ENCODE measurements around the gene TBC1D8. TPM values are rescaled to one million over a fixed set of nuclear protein-coding genes. Genes with fewer than 3 reads are reported as not detected.

TBC1D8 gene
- total RNA-seq, 4 donors from 2014 or later, result 22.2 to 68.0 (median 31.9) TPM

DNA sequence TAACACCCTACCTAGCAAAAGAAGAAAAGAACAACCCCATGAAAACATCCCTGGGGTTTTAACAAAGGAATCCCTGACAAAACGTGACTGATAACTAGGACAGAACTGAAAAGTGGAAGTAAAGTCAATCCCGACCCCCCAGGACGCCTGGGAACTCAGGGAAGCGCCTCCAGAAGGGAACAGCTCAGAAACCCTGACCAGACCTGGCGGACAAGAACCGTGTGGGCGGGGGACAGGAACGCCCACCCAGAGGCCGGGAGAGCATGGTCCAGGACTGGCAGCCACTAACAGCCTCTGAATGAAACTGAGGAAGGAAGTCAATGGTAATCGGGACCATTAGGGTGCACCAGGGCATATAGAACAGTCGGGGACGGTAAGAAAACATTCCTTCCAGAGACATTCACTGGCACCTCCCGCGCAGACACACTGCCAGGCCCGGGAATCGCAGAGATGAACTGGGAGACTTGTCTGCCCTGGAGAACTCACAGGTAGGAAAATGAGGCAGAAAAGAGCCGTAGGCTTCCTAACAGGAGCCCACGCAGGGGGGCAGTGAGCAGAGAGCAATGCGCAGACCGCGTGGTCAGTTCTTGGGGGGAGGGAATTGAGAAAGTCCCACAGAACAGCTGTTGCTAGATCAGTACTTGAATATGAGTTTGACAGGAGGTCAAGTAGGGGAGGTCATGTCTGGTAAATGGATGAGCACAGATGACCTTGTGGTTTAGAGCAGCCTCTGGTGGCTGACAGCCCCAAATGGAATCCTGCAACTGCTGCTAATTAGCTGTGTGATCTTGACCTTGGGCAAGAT, 1.3 kb upstream of the TBC1D8 start:
- DNase-seq (ENCODE audit: low spot score), result no peak
- ATAC-seq (ENCODE audit: low FRiP score), result peak; percentile 53
- TF ChIP-seq, protein P1, sequence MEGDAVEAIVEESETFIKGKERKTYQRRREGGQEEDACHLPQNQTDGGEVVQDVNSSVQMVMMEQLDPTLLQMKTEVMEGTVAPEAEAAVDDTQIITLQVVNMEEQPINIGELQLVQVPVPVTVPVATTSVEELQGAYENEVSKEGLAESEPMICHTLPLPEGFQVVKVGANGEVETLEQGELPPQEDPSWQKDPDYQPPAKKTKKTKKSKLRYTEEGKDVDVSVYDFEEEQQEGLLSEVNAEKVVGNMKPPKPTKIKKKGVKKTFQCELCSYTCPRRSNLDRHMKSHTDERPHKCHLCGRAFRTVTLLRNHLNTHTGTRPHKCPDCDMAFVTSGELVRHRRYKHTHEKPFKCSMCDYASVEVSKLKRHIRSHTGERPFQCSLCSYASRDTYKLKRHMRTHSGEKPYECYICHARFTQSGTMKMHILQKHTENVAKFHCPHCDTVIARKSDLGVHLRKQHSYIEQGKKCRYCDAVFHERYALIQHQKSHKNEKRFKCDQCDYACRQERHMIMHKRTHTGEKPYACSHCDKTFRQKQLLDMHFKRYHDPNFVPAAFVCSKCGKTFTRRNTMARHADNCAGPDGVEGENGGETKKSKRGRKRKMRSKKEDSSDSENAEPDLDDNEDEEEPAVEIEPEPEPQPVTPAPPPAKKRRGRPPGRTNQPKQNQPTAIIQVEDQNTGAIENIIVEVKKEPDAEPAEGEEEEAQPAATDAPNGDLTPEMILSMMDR (IDR thresholded peaks at IDR 0.05), result peak in 1 of 3 donors; percentile 41

DNA sequence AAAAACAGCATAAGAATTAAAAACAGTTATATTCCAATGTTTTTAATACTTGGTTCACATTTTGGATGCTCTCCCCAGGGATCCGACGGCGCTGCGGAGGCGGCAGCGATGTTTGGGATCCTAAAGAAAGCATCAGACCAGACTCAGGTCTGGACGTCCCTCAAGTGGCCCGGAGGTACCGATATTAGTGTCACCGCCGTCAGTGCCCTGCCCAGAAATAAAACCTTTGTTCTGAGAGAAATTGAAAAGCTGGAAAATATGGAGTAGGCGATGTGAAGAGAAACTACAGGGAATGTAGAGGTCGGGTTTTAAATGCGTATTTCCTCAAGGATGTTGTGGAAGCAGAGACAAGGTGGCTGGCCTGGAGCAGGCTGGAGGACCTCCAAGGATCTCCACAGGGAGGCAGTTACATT, 683 bp upstream of the TBC1D8 start:
- TF ChIP-seq, protein P1 (IDR thresholded peaks at IDR 0.05), result no peak
- DNase-seq (ENCODE audit: low spot score) (no peak), ATAC-seq (ENCODE audit: low FRiP score) (no peak)

DNA sequence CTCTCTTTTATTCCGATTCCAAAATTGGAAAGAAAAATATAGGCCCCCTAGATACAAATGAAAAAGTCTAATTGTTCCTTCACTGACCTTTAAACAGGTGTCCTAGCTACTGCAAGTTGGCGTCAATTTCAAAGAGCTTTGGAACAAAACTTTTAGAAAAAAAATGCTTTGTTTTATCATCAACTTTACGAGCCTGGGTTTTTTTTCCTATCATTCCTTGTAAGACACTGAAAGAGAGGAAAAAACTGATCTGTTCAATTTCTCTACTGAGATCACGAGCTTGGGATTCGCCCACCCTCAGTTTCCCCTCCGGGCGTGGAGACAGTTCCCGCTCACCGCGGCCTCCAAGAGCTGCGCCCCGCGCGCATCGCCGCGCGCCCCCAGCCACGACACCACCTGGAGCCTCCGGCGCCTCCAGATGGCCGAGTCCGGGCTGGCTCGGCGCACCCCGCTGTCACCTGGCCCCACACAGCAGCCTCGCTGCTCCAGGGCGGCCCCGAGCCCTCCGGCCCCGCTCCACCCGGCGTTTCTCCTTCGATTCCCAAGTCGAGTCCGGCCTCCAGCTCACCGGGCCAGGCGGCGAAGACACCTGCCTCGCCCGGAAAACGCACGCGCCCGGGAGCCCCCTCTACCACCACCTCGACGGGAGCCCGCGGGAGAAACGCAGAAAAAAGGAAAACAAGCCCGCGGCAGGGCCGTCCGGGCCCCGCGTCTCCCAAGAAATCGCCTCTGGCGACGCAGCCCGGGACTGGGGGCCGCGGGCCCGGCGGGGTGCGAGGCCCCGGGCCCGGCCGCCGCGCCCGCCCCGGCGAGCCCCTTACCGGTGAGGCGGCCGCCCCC, 656 bp downstream of the TBC1D8 start:
- DNase-seq (ENCODE audit: low spot score), result no peak
- peak; percentile 26 for ATAC-seq (ENCODE audit: low FRiP score)
- TF ChIP-seq, protein P1 (IDR thresholded peaks at IDR 0.05), result no peak

DNA sequence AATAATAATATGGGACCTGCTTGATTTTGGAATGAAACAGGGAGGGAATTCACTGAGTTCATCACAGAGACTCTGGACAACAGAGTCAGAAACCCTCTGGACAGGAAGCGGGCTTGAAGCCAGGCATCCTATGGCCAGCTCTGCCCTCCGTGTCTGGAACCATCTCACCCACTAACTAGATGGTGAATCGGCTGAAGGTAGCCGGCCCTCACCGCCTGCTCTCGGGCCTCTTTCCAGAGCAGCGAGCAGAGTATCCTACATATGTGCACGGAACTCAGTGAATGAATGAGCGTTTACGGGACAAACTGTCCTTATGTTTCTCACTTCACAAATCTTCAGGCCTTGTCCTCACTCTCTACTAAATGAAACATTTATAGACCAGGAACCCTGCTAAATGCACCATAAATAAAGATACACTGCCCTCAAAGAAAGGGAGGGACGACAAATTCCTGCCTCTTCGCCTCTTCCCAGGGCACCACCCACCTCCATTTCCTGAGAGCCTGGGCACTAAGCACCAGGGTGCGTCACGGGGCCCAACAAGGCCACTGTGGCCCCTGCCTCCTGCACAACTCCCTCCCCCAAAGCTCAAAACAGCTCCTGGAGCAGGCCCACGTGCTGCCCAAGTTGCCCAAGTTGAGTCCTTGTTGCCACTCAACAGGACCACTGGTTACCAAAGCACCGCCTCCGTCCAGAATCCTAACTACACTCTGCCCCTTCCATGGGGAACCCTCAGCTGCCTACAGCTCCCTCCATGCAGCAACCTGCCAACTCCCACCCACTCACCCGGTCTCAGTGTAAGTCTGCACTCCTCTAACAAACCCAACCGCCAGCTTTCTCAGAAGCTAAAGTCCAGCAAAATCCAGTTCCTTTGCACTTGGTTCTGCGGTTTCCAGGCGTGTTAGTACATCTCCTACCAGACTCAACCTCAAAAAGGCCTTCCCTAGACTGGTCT, 1.7 kb downstream of the TBC1D8 start:
- no peak for DNase-seq (ENCODE audit: low spot score)
- ATAC-seq (ENCODE audit: low FRiP score), result no peak
- TF ChIP-seq, protein P1 (IDR thresholded peaks at IDR 0.05), result no peak

DNA sequence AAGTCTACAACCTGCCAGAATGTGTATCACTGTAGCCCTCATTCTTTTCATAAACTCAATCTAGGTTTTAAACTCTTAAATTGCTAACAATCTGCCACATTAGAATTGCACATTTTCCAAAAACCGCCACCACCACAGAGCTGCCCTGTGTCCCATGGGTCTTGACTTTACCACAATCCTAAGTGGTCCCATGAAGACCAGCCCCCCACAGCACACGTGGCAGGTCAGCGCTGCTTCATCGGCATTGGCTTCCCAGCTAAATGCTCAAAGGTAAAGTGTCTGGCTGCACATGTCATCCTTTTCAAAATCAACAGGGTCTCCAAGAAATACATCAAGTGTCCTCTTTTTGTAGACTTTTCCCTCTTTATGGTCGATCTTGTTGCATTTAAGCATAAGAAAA, 2.4 kb downstream of the TBC1D8 start:
- no peak for ATAC-seq (ENCODE audit: low FRiP score)
- DNase-seq (ENCODE audit: low spot score), result no peak
- TF ChIP-seq, protein P1 (IDR thresholded peaks at IDR 0.05), result no peak

DNA sequence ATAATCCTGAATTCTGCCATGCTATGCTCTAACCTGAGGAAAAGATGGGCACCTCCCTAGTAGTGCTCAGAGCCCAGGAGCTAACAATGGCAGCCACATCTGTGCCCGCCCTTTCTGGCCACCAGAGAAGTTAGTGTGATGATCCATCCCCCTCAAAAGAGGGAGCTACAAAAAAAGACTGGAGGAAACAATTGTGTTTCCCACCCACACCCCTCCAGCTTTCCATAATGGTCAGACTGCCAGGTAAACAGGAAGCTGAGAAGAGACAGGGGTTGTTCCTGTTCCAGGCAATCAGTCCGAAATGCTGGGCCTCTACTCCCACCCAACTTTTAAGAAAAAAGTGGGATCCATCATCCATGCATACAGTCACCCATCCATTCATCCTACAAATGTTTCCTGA, 3.2 kb downstream of the TBC1D8 start:
- TF ChIP-seq, protein P1 (IDR thresholded peaks at IDR 0.05), result no peak
- no peak for DNase-seq (ENCODE audit: low spot score)

More for the DNA sequence above, 3.2 kb downstream of the TBC1D8 start:
- ATAC-seq (ENCODE audit: low FRiP score), result no peak
